NCI-H2107 treated with DMSO at 0.1 percent for 48 hours (cell line): ENCODE results near the gene BAHCC1.

Experiments
- DNase-seq: peaks from one replicate; lab custom pipeline; 2025; ENCODE audit not compliant: unreplicated experiment; lab: John Stamatoyannopoulos, UW

Gene BAHCC1

GRCh38 chr17:81489998-81490992, 95.0 kb downstream of the BAHCC1 start:
- DNase-seq = no peak

GRCh38 chr17:81491181-81491581, 95.9 kb downstream of the BAHCC1 start:
- no peak for DNase-seq

DNA sequence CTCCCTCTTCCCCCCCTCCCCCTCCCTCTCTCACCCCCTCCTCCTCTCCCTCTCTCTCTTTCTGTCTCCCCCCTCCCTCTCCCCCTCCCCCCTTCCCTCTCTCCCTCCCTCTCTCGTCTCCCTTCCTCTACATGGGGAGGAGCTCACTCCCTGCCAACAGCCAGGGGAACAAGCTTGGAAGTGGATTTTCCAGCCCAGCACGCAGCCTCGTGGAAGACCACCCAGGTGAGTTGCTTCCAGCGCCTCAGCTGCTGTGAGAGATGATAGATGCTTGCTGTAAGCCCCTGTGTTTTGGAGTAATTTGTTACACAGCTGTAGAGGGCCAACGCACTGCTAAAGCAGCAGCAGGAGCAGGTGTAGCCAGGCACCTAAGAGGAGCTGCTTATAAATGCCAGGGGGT, 96.5 kb downstream of the BAHCC1 start:
- DNase-seq = no peak

DNA sequence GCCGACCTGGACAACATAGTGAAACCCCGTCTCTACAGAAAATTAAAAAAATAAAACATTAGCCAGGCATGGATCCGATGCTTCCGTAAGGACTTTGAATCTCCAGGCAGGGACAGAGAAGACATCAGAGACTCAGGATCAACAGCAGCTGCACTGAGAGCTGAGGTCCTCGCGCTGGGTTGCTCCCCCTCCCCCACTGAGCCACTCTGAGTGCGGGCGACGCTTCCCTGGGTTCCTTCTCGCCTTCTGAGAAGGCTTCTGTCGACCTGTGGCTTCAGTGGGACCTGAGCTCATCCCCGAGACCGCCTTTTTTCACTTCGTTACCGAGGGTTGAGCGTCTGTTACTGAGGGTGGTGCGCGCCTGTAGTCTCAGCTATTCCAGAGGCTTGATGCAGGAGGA, 96.9 kb downstream of the BAHCC1 start:
- DNase-seq = no peak

- DNase-seq = no peak
These were observed 97.4 kb downstream of the BAHCC1 start for GRCh38 chr17:81492706-81493105.

- no peak for DNase-seq
These were observed 98.2 kb downstream of the BAHCC1 start for GRCh38 chr17:81493198-81494038.

DNA sequence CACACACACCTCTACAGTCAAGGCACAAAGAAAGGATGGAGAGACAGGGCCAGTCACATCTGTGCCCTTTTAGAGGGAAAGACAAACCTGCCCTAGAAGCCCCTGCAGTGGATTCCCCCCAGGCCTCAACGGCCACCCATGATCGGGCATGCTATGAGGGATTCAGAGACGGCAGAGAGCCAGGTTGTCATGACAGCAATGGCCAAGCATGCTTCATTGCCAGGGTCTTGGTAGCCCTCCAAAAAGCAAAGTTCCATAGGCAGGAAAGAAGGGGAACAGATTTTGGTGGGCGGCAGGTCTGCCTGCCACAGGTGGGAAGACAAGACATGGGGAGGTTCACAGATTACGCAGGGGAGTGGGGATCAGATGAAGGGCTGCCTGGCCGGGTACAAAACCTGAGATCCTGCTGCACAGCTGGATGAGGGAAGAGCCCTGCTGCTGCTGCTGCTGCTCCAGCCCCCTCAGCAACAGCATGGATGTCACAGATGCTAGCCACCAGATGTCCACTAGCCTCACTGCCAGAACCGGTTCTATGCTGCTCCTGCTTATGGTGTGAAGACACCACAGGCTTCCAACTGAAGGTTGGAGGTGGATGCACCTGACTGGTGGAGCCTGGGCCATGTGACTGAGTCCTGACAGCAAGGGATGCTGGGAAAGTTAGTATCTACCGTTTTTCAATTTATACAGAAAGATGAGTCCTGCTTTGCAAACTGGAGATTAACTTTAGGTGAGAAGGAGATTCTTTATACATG, 99.5 kb downstream of the BAHCC1 start:
- no peak for DNase-seq

GRCh38 chr17:81498953-81499600, 103.8 kb downstream of the BAHCC1 start:
- DNase-seq = no peak

GRCh38 chr17:81499601-81499970, 104.3 kb downstream of the BAHCC1 start:
- no peak for DNase-seq

- no peak for DNase-seq
These were observed 104.8 kb downstream of the BAHCC1 start for GRCh38 chr17:81500047-81500446.

GRCh38 chr17:81502471-81503017, 107.3 kb downstream of the BAHCC1 start:
- no peak for DNase-seq

DNA sequence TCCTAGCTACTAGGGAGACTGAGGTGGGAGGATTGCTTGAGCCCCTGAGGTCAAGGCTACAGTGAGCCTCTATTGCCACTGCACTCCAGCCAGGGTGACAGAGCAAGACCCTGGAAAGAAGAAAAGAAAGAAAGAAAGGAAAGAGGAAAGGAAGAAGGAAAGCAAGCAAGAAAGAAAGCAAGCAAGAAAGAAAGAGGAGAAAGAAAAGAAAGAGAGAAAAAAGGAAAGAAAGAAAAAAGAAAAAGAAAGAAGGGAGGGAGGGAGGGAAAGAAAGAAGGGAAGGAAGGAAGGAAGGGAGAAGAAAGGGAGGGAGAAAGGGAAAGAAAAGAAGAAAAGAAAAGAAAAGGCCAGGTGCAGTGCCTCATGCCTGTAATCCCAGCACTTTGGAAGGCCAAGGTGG, 108.4 kb downstream of the BAHCC1 start:
- DNase-seq = no peak

GRCh38 chr17:81508639-81509206, 113.5 kb downstream of the BAHCC1 start:
- no peak for DNase-seq

DNA sequence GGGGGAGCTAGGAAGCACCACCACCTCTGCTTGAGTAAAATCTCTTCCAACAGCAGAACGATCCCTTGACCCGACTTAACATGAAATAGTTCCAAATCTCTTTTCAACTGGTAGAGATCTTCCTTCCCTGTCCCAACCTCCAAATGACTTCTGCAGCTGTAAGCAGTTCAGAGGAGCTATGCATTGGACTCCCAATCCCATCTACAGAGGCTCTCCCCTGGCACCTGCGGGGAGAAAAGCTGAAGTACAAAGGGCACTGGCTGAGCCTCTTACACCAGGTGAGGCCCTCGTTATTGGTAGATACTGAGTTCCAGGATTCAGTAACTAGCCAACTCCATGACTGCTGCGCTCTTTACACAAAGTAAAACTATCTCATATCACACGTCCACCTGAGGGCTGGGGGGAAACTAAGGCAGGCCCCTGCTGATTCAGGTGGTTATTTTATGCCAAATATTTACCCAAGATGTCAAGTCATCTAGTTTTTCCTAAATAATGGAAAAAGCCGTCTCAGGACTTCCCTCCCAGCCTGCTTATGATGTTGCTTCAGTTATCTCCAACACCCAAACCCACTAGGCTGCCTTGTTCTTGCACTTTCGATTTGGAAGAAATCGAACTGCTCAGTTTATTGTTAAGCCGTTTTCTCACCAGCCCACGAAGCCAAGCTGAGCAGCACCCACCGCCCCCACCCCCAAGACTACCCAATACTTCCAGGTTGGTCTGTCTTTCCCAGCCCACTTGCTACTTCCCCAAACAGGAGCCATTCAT, 114.1 kb downstream of the BAHCC1 start:
- no peak for DNase-seq

GRCh38 chr17:81509972-81510784, 114.9 kb downstream of the BAHCC1 start:
- DNase-seq = no peak

GRCh38 chr17:81510785-81511553, 115.7 kb downstream of the BAHCC1 start:
- DNase-seq = no peak

GRCh38 chr17:81511554-81511803, 116.2 kb downstream of the BAHCC1 start:
- no peak for DNase-seq
